K562 (cell line): ENCODE results near the gene ISYNA1. TPM values are rescaled to one million over a fixed set of nuclear protein-coding genes. Genes with fewer than 3 reads are reported as not detected.

Source experiments
- CCAR2 ChIP-seq: fragments of 200-400 bp; formaldehyde crosslinking; IDR thresholded peaks from 2 replicates; pipeline ENCODE4 v1.6.1; 2017; ENCODE audit warnings: mild to moderate bottlenecking, low read depth, low read length
- DLX4 ChIP-seq: fragments of 250-450 bp; sonication (Bioruptor Pico); IDR thresholded peaks from 2 replicates; pipeline ENCODE4 v1.6.1; 2021; ENCODE audit warnings: mild to moderate bottlenecking
- EHMT2 ChIP-seq: fragments of 450-650 bp; IDR thresholded peaks from 2 replicates; pipeline ENCODE4 v1.6.1; 2018; ENCODE audit warnings: antibody characterized with exemption
- FOXK2 ChIP-seq, 2 experiments: fragments of 450-650 bp; IDR thresholded peaks in 1 of 2; conservative IDR thresholded peaks in 1 of 2; 2 replicates each; pipeline ENCODE4 v1.6.1; 2016; ENCODE audit warnings: low read depth in 2 of 2, mild to moderate bottlenecking in 1 of 2
- GABPA ChIP-seq: fragments of 200-800 bp; sonication (Bioruptor generic); conservative IDR thresholded peaks from 2 replicates; pipeline ENCODE4 v1.6.1; 2016; ENCODE audit warnings: low read depth, missing genetic modification characterization, missing compliant biosample characterization
- GTF2B ChIP-seq: IDR thresholded peaks from 2 replicates; pipeline ENCODE4 v1.6.1; 2011; ENCODE audit not compliant: insufficient read length; ENCODE audit errors: extremely low read depth
- HDAC1 ChIP-seq, 2 experiments: fragments of 450-650 bp; IDR thresholded peaks; 2 replicates each; pipeline ENCODE4 v1.6.1; 2016 to 2017; ENCODE audit warnings: inconsistent platforms in 1 of 2, mild to moderate bottlenecking in 1 of 2, moderate library complexity in 1 of 2
- KDM2B ChIP-seq: fragments of 250-450 bp; sonication (Bioruptor Pico); IDR thresholded peaks from 2 replicates; pipeline ENCODE4 v1.8.0; 2021; ENCODE audit warnings: mild to moderate bottlenecking, moderate library complexity
- MAX ChIP-seq: sonication (generic); formaldehyde crosslinking; IDR thresholded peaks from 2 replicates; pipeline ENCODE4 v1.9.0; 2022; ENCODE audit warnings: mild to moderate bottlenecking, missing genetic modification reagents
- MEF2A ChIP-seq: IDR thresholded peaks from 2 replicates; pipeline ENCODE4 v1.6.1; 2011; ENCODE audit warnings: low read depth, mild to moderate bottlenecking, low read length, moderate library complexity; ENCODE audit not compliant: control insufficient read depth
- MTA2 ChIP-seq: fragments of 450-650 bp; IDR thresholded peaks from 2 replicates; pipeline ENCODE4 v1.6.1; 2016; ENCODE audit warnings: low read depth
- MTA3 ChIP-seq: fragments of 450-650 bp; formaldehyde crosslinking; IDR thresholded peaks from 2 replicates; pipeline ENCODE4 v1.6.1; 2017; ENCODE audit warnings: mild to moderate bottlenecking, borderline replicate concordance
- MTF1 ChIP-seq: fragments of 250-450 bp; sonication (Bioruptor Pico); IDR thresholded peaks from 2 replicates; pipeline ENCODE4 v1.9.0; 2021; ENCODE audit warnings: moderate library complexity, mild to moderate bottlenecking, inconsistent platforms, borderline replicate concordance
- NCOR1 ChIP-seq: fragments of 450-650 bp; IDR thresholded peaks from 2 replicates; pipeline ENCODE4 v1.6.1; 2016; ENCODE audit warnings: mild to moderate bottlenecking, moderate library complexity
- NFXL1 ChIP-seq: fragments of 450-650 bp; formaldehyde crosslinking; IDR thresholded peaks from 2 replicates; pipeline ENCODE4 v1.4.0; 2021; ENCODE audit warnings: mild to moderate bottlenecking
- PHF8 ChIP-seq: fragments of 200-600 bp; sonication (generic); IDR thresholded peaks from 2 replicates; pipeline ENCODE4 v1.6.1; 2012; ENCODE audit warnings: mixed run types, mild to moderate bottlenecking, inconsistent platforms, low read length, moderate library complexity, borderline replicate concordance
- POLR2AphosphoS5 ChIP-seq: IDR thresholded peaks from 2 replicates; pipeline ENCODE4 v1.6.1; 2011; ENCODE audit warnings: mild to moderate bottlenecking, low read depth, low read length, moderate library complexity; ENCODE audit not compliant: control insufficient read depth, insufficient read depth
- POLR2H ChIP-seq: IDR thresholded peaks from 2 replicates; pipeline ENCODE4 v1.6.1; 2016; ENCODE audit warnings: missing genetic modification characterization, low read depth, mild to moderate bottlenecking, control low read depth, missing compliant biosample characterization, moderate library complexity
- PPARD ChIP-seq: fragments of 250-450 bp; sonication (Bioruptor Pico); IDR thresholded peaks from 2 replicates; pipeline ENCODE4 v1.8.0; 2022; ENCODE audit warnings: inconsistent platforms, mild to moderate bottlenecking, moderate library complexity
- ZBTB34 ChIP-seq: fragments of 250-450 bp; sonication (Bioruptor Pico); IDR thresholded peaks from 2 replicates; pipeline ENCODE4 v1.8.0; 2021; ENCODE audit warnings: mild to moderate bottlenecking, moderate library complexity
- ZC3H4 ChIP-seq: sonication (generic); formaldehyde crosslinking; IDR thresholded peaks from 2 replicates; pipeline ENCODE4 v1.9.0; 2021; ENCODE audit warnings: missing genetic modification reagents, borderline replicate concordance
- ZNF197 ChIP-seq: fragments of 200-800 bp; sonication (Bioruptor generic); IDR thresholded peaks from 2 replicates; pipeline ENCODE4 v1.6.1; 2016; ENCODE audit warnings: low read depth, missing genetic modification characterization, missing compliant biosample characterization
- ZNF699 ChIP-seq: fragments of 250-450 bp; sonication (Bioruptor Pico); IDR thresholded peaks from 2 replicates; pipeline ENCODE4 v1.8.0; 2021; ENCODE audit warnings: mild to moderate bottlenecking, moderate library complexity; ENCODE audit not compliant: insufficient replicate concordance
- ZNF707 ChIP-seq: fragments of 250-450 bp; sonication (Bioruptor Pico); conservative IDR thresholded peaks from 2 replicates; pipeline ENCODE4 v1.8.0; 2022; ENCODE audit warnings: inconsistent platforms, mild to moderate bottlenecking, moderate library complexity
- polyA plus RNA-seq, 8 experiments: library from polyadenylated mRNA; depleted of rRNA in 4 of 8; stranded (reverse) in 5 of 8; unstranded in 3 of 8; fragments of >200 nt; fragmentation: Nextera tagmentation in 2 of 8; fragmentation: Illumina TruSeq in 1 of 8; extraction: Ambion mirVana in 2 of 8; extraction: Trizol in 1 of 8; gene quantifications; 2 replicates each; pipeline versions ENCODE4 v1.2.1 to v1.2.3, GENCODE V29; 2011 to 2014; ENCODE audit warnings: inconsistent platforms in 1 of 8, missing spikeins in 1 of 8
- total RNA-seq, 7 experiments: library from RNA; depleted of rRNA in 6 of 7; stranded (reverse); fragments of >200 nt in 6 of 7; fragmentation: Illumina TruSeq in 2 of 7; extraction: Trizol in 2 of 7; gene quantifications; 2 replicates each; pipeline versions ENCODE4 v1.2.1 to v1.2.3, GENCODE V29; 2011 to 2021; ENCODE audit warnings: low replicate concordance in 1 of 7

Gene ISYNA1
- total and polyA plus RNA-seq, 9 of the 15 experiments (the other 6 are each of a cell fraction or from before 2014, with no cell fraction given), result 21.8 to 460 (median 93.2) TPM

GRCh38 chr19:18388100-18388959 is 49.6 kb downstream of the ISYNA1 start (continued):
- TF ChIP-seq ZNF197, result peak; percentile 70; the same call in 1 of the 2 replicates
- no peak for TF ChIP-seq GTF2B
- TF ChIP-seq ZBTB34 (CRISPR knock-in tag), result no peak
- no peak for TF ChIP-seq POLR2AphosphoS5
- peak; percentile 83; the same call in 1 of the 2 replicates for TF ChIP-seq ZC3H4
- no peak for TF ChIP-seq PPARD
- TF ChIP-seq DLX4 (CRISPR knock-in tag), result no peak
- no peak for TF ChIP-seq EHMT2
- 0 out of 4 replicates have a peak, but pooled peaks have one; percentile 17 to 27 for TF ChIP-seq FOXK2 (conservative IDR thresholded peaks at IDR 0.05 in 1 of 2, IDR thresholded peaks at IDR 0.05 in 1 of 2; ENCODE audit: low read depth in 2 of 2)
- no peak for TF ChIP-seq ZNF699 (CRISPR knock-in tag)
- no peak for TF ChIP-seq CCAR2
- TF ChIP-seq PHF8, result peak; percentile 31; the same call in 1 of the 2 replicates
- TF ChIP-seq NFXL1 (CRISPR knock-in tag), result no peak
- 0 out of 2 replicates have a peak, but pooled peaks have one; percentile 31 for TF ChIP-seq MEF2A
- TF ChIP-seq GABPA (tag), result no peak
- 0 out of 2 replicates have a peak, but pooled peaks have one; percentile 8 for TF ChIP-seq KDM2B (CRISPR knock-in tag)
- TF ChIP-seq HDAC1 (IDR thresholded peaks at IDR 0.05), result peak in 1 of 2 experiments; percentile 75; a peak in 2 of 4 replicates
- TF ChIP-seq MTA2, result no peak; the same call in 1 of the 2 replicates
- TF ChIP-seq MTF1 (CRISPR knock-in tag), result peak; percentile 88; the same call in 1 of the 2 replicates
- peak; percentile 63 for TF ChIP-seq NCOR1
- TF ChIP-seq MTA3, result peak; percentile 95; the same call in 1 of the 2 replicates
- no peak for TF ChIP-seq ZNF707
- TF ChIP-seq POLR2H (tag), result no peak
- TF ChIP-seq MAX (CRISPR knock-in tag), result peak; percentile 100
